Measurements from ENCODE around the gene SIM1.

- TF ChIP-seq EZH2 (IDR thresholded peaks at IDR 0.05; ENCODE audit: low read depth, low read length, severe bottlenecking) = no peak
- TF ChIP-seq FOSL1 (IDR thresholded peaks at IDR 0.05; ENCODE audit: insufficient read depth, low read depth, low read length) = no peak
- no peak for TF ChIP-seq CTCF (IDR thresholded peaks at IDR 0.05; ENCODE audit: control extremely low read depth in 1 of 3, insufficient read depth in 1 of 3, low read depth in 1 of 3, low read length in 3 of 3)
- no peak for TF ChIP-seq ATF2 (IDR thresholded peaks at IDR 0.05; ENCODE audit: low read length)
- no peak for TF ChIP-seq SIX5 (IDR thresholded peaks at IDR 0.05; ENCODE audit: low read depth, low read length)
- TF ChIP-seq CBX8 (IDR thresholded peaks at IDR 0.05; ENCODE audit: borderline replicate concordance, low read depth, low read length) = no peak
- TF ChIP-seq POLR2A (IDR thresholded peaks at IDR 0.05; ENCODE audit: control extremely low read depth in 1 of 2, low read depth in 2 of 2, low read length in 2 of 2) = no peak
- TF ChIP-seq RAD21 (IDR thresholded peaks at IDR 0.05 in 1 of 2, conservative IDR thresholded peaks at IDR 0.05 in 1 of 2; ENCODE audit: low read depth in 2 of 2, low read length in 2 of 2) = no peak
- no peak for TF ChIP-seq SIN3A (conservative IDR thresholded peaks at IDR 0.05 in 1 of 2, IDR thresholded peaks at IDR 0.05 in 1 of 2; ENCODE audit: low read depth in 1 of 2, low read length in 2 of 2)
- no peak for TF ChIP-seq SRF (IDR thresholded peaks at IDR 0.05; ENCODE audit: low read depth, low read length)
- TF ChIP-seq GABPA (IDR thresholded peaks at IDR 0.05; ENCODE audit: borderline replicate concordance, insufficient read depth, low read length) = no peak
- no peak for TF ChIP-seq YY1 (IDR thresholded peaks at IDR 0.05; ENCODE audit: low read depth, low read length)
- no peak for TF ChIP-seq CEBPB (IDR thresholded peaks at IDR 0.05; ENCODE audit: low read depth, low read length)
- TF ChIP-seq POLR2AphosphoS5 (IDR thresholded peaks at IDR 0.05; ENCODE audit: low read depth, low read length) = no peak
Observed at GRCh38 chr6:100372326-100373091, 92.2 kb downstream of the SIM1 start.
